Measurements from ENCODE around the gene PM20D2. TPM values are rescaled to one million over a fixed set of nuclear protein-coding genes. Genes with fewer than 3 reads are reported as not detected.

The PM20D2 gene
- 0.63 and 1.2 TPM in 2 replicates for total RNA-seq

GRCh38 chr6:89145956-89146717, at the start of gene PM20D2:
Gene PM20D2, plus strand, starts transcription at chr6:89146055. Its CDS starts 90 bp downstream, at chr6:89146145.

GRCh38 chr6:89117211-89118108, 28.4 kb upstream of the PM20D2 start, which contains the start of gene SRSF12:
Gene SRSF12, minus strand, starts transcription at chr6:89118071. Its CDS starts 184 bp downstream, at chr6:89117887.

Other genes with a start within 250 kb of the PM20D2 start
- 9.7 and 11.7 TPM in 2 replicates for gene RNGTT, start 182.4 kb upstream of the PM20D2 start, total RNA-seq
- 26.7 and 33.7 TPM in 2 replicates for gene PNRC1, start 65.3 kb upstream of the PM20D2 start, total RNA-seq
- not detected in 2 replicates for gene SRSF12, start 28.0 kb upstream of the PM20D2 start, total RNA-seq
- gene GABRR1, start 71.3 kb downstream of the PM20D2 start, total RNA-seq = not detected in 2 replicates
- 0.16 and 0.52 TPM in 2 replicates for gene GABRR2, start 169.2 kb downstream of the PM20D2 start, total RNA-seq
- gene UBE2J1, start 206.7 kb downstream of the PM20D2 start, total RNA-seq = 10.9 and 15.8 TPM in 2 replicates

All from bronchial smooth muscle cell (primary cell).